HepG2 (cell line): ENCODE results near the gene HRH3. TPM values are rescaled to one million over a fixed set of nuclear protein-coding genes. Genes with fewer than 3 reads are reported as not detected.

Experiments used
- CEBPB ChIP-seq: IDR thresholded peaks from 2 replicates; pipeline ENCODE4 v1.6.1; 2011; ENCODE audit warnings: low read depth, low read length, improper control_type of control experiment, borderline replicate concordance
- EED ChIP-seq: sonication (generic); formaldehyde crosslinking; IDR thresholded peaks from 2 replicates; pipeline ENCODE4 v1.5.0; 2020; ENCODE audit warnings: mild to moderate bottlenecking, missing genetic modification reagents
- HOXA5 ChIP-seq: sonication (generic); formaldehyde crosslinking; IDR thresholded peaks from 2 replicates; pipeline ENCODE4 v1.4.0; 2020; ENCODE audit warnings: missing genetic modification reagents
- KIAA2018 ChIP-seq: sonication (generic); formaldehyde crosslinking; IDR thresholded peaks from 2 replicates; pipeline ENCODE4 v1.5.0; 2020; ENCODE audit warnings: mild to moderate bottlenecking, missing genetic modification reagents, borderline replicate concordance
- MEIS2 ChIP-seq: sonication (generic); formaldehyde crosslinking; IDR thresholded peaks from 2 replicates; pipeline ENCODE4 v1.9.0; 2021; ENCODE audit warnings: mild to moderate bottlenecking, missing genetic modification reagents
- PAX8 ChIP-seq: sonication (generic); formaldehyde crosslinking; IDR thresholded peaks from 2 replicates; pipeline ENCODE4 v1.8.0; 2022; ENCODE audit warnings: mild to moderate bottlenecking, missing genetic modification reagents, borderline replicate concordance
- PLRG1 ChIP-seq: fragments of 450-650 bp; conservative IDR thresholded peaks from 2 replicates; pipeline ENCODE4 v1.6.1; 2016
- PLSCR1 ChIP-seq: sonication (generic); formaldehyde crosslinking; IDR thresholded peaks from 2 replicates; pipeline ENCODE4 v1.5.0; 2020; ENCODE audit warnings: missing genetic modification reagents, mild to moderate bottlenecking, borderline replicate concordance
- SMARCC2 ChIP-seq: fragments of 450-650 bp; IDR thresholded peaks from 2 replicates; pipeline ENCODE4 v1.6.1; 2017; ENCODE audit warnings: antibody characterized with exemption, mild to moderate bottlenecking
- TAF15 ChIP-seq: fragments of 200-400 bp; formaldehyde crosslinking; IDR thresholded peaks from one replicate; pipeline ENCODE4 v1.6.1; 2018; ENCODE audit warnings: mild to moderate bottlenecking, low read depth, low read length; ENCODE audit not compliant: poor library complexity, severe bottlenecking
- ZNF3 ChIP-seq: IDR thresholded peaks from 2 replicates; pipeline ENCODE4 v1.7.0; 2017; ENCODE audit warnings: inconsistent platforms
- ZSCAN21 ChIP-seq: sonication (generic); formaldehyde crosslinking; IDR thresholded peaks from 2 replicates; pipeline ENCODE4 v1.8.0; 2022; ENCODE audit warnings: mild to moderate bottlenecking, missing genetic modification reagents, moderate library complexity, borderline replicate concordance
- polyA plus RNA-seq, 8 experiments: library from polyadenylated mRNA; depleted of rRNA in 3 of 8; stranded (reverse) in 7 of 8; unstranded in 1 of 8; fragments of >200 nt; fragmentation: Illumina TruSeq in 4 of 8; extraction: Trizol in 4 of 8; gene quantifications; 2 replicates each; pipeline versions ENCODE4 v1.2.1 to v1.2.3, GENCODE V29; 2011 to 2016; ENCODE audit warnings: low read depth in 4 of 8, missing spikeins in 1 of 8, mixed read lengths in 1 of 8; ENCODE audit not compliant: insufficient read depth in 1 of 8
- total RNA-seq, 5 experiments: library from RNA; depleted of rRNA; stranded (reverse); fragments of >200 nt; fragmentation: Illumina TruSeq; extraction: Trizol; gene quantifications; 2 replicates each; pipeline ENCODE4 v1.2.3, GENCODE V29; 2016; ENCODE audit warnings: low read depth in 1 of 5
- TF ChIP-seq, protein P1 (sequence below): sonication (generic); formaldehyde crosslinking; IDR thresholded peaks from 2 replicates; pipeline ENCODE4 v1.4.0; 2020; ENCODE audit warnings: missing genetic modification reagents

Gene HRH3
- total and polyA plus RNA-seq, 2 of the 13 experiments (the other 11 are each of a cell fraction or from before 2014, with no cell fraction given): 0.18 TPM; not detected in 1

DNA sequence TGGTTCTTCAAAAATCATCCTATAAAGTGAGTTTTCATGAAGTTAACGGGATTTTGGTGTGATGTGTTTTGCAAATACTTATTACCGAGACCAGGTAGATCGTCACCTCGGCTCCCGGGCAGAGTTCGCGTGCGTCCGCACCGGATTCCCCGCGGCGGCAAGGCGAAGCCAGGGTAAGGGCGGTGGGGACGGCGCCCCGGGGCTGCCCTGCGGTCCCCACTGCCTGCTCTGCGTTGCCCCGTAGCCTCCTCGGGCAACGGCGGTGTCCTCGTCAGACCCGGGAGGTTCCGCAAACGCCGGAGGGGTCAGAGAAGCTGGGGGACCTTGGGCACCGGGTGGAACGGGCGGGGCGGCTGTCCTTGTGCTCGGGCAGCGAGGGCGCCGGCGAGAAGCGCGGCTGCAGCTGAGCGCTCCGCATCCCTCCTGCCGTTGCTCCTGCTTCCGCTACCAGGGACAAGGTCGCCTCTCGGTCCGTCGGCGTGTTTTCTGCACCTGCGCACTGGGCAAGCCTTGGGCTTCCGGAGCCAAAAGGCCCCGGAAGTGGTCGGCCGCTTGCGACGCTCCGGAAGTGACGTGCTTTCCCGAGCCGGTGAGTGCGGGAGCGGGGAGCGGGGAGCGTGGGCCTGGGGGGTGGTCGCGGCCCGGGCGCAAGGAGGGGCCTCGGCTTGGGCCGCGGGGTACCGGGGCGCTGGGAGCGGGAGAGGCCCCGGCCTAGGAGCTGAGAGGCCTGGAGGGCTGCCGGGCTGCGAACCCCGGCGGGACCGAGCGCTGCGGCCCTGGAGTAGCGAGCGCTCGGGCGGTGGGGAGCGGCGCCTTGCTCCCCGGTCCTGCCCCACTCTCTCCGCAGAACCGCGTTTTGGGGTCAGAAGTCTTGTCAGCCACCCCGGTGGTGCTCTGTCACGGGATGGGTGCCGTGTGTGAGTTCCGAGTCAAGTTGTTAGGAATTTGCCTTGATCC, 37.3 kb downstream of the HRH3 start, which contains the start of gene MTG2 (continued):
- peak; percentile 47; the same call in 1 of the 2 replicates for TF ChIP-seq KIAA2018
- TF ChIP-seq PLRG1: no peak
- TF ChIP-seq EED (CRISPR knock-in tag): peak; percentile 87
- TF ChIP-seq PLSCR1 (CRISPR knock-in tag): peak; percentile 91; the same call in 1 of the 2 replicates
- TF ChIP-seq TAF15: peak; percentile 93
- 0 out of 2 replicates have a peak, but pooled peaks have one; percentile 25 for TF ChIP-seq PAX8
- TF ChIP-seq, protein P1, sequence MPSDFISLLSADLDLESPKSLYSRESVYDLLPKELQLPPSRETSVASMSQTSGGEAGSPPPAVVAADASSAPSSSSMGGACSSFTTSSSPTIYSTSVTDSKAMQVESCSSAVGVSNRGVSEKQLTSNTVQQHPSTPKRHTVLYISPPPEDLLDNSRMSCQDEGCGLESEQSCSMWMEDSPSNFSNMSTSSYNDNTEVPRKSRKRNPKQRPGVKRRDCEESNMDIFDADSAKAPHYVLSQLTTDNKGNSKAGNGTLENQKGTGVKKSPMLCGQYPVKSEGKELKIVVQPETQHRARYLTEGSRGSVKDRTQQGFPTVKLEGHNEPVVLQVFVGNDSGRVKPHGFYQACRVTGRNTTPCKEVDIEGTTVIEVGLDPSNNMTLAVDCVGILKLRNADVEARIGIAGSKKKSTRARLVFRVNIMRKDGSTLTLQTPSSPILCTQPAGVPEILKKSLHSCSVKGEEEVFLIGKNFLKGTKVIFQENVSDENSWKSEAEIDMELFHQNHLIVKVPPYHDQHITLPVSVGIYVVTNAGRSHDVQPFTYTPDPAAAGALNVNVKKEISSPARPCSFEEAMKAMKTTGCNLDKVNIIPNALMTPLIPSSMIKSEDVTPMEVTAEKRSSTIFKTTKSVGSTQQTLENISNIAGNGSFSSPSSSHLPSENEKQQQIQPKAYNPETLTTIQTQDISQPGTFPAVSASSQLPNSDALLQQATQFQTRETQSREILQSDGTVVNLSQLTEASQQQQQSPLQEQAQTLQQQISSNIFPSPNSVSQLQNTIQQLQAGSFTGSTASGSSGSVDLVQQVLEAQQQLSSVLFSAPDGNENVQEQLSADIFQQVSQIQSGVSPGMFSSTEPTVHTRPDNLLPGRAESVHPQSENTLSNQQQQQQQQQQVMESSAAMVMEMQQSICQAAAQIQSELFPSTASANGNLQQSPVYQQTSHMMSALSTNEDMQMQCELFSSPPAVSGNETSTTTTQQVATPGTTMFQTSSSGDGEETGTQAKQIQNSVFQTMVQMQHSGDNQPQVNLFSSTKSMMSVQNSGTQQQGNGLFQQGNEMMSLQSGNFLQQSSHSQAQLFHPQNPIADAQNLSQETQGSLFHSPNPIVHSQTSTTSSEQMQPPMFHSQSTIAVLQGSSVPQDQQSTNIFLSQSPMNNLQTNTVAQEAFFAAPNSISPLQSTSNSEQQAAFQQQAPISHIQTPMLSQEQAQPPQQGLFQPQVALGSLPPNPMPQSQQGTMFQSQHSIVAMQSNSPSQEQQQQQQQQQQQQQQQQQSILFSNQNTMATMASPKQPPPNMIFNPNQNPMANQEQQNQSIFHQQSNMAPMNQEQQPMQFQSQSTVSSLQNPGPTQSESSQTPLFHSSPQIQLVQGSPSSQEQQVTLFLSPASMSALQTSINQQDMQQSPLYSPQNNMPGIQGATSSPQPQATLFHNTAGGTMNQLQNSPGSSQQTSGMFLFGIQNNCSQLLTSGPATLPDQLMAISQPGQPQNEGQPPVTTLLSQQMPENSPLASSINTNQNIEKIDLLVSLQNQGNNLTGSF (CRISPR knock-in tag): peak; percentile 93
- TF ChIP-seq CEBPB: no peak
- TF ChIP-seq MEIS2 (CRISPR knock-in tag): peak; percentile 97
- no peak for TF ChIP-seq ZNF3 (CRISPR knock-in tag)
- TF ChIP-seq ZSCAN21 (CRISPR knock-in tag): peak; percentile 99
- no peak for TF ChIP-seq SMARCC2
- TF ChIP-seq HOXA5 (CRISPR knock-in tag): peak; percentile 99
